Neural cell (in vitro differentiated cells): Measurements from ENCODE around the gene SH3BP5L. TPM values are rescaled to one million over a fixed set of nuclear protein-coding genes. Genes with fewer than 3 reads are reported as not detected.
A peak's percentile ranks its signal among the peaks of the same experiment; 100 is the strongest.

Experiments used
- H2AFZ ChIP-seq: fragments of 200-600, 300-800 bp; sonication (generic), shearing (Covaris generic); 2 replicates; pipeline ENCODE4 v1.6.0; 2014; ENCODE audit warnings: low read depth, mild to moderate bottlenecking, antibody characterized with exemption, low read length, moderate library complexity
- H3F3A ChIP-seq: fragments of 200-600 bp; shearing (Covaris generic); 2 replicates; pipeline ENCODE4 v1.6.1; 2016; ENCODE audit warnings: mild to moderate bottlenecking, moderate library complexity, mixed read lengths, antibody characterized with exemption, low read length; ENCODE audit not compliant: insufficient read depth, poor library complexity, severe bottlenecking
- H3K27ac ChIP-seq: fragments of 200-600, 300-800 bp; sonication (generic), shearing (Covaris generic); 2 replicates; pipeline ENCODE4 v1.5.1; 2014; ENCODE audit warnings: mild to moderate bottlenecking, low read length, moderate library complexity
- H3K27me3 ChIP-seq: fragments of 300-800, 200-600 bp; sonication (generic), shearing (Covaris generic); 2 replicates; pipeline ENCODE4 v1.6.0; 2014; ENCODE audit warnings: mild to moderate bottlenecking, low read depth, low read length, moderate library complexity; ENCODE audit not compliant: insufficient read depth
- H3K36me3 ChIP-seq: fragments of 300-800, 200-600 bp; sonication (generic), shearing (Covaris generic); 2 replicates; pipeline ENCODE4 v1.5.1; 2014; ENCODE audit warnings: mild to moderate bottlenecking, antibody characterized with exemption, low read length, moderate library complexity; ENCODE audit not compliant: insufficient read depth
- H3K4me2 ChIP-seq: fragments of 300-800, 200-600 bp; sonication (generic), shearing (Covaris generic); 2 replicates; pipeline ENCODE4 v1.6.0; 2014; ENCODE audit warnings: mild to moderate bottlenecking, low read length
- H3K4me3 ChIP-seq: fragments of 300-800, 200-600 bp; sonication (generic), shearing (Covaris generic); 2 replicates; pipeline ENCODE4 v1.5.1; 2014; ENCODE audit warnings: mild to moderate bottlenecking, low read length, moderate library complexity
- H3K79me2 ChIP-seq: fragments of 200-600 bp; shearing (Covaris generic); replicated peaks from 2 replicates; pipeline ENCODE4 v1.6.0; 2014; ENCODE audit warnings: mild to moderate bottlenecking, low read length, moderate library complexity; ENCODE audit not compliant: insufficient read depth
- H3K9ac ChIP-seq: fragments of 300-800, 200-600 bp; sonication (generic), shearing (Covaris generic); 2 replicates; pipeline ENCODE4 v1.6.1; 2016; ENCODE audit warnings: mild to moderate bottlenecking, low read length, mixed read lengths
- H3K9me2 ChIP-seq: fragments of 200-600 bp; shearing (Covaris generic); 2 replicates; pipeline ENCODE4 v1.6.1; 2016; ENCODE audit warnings: mild to moderate bottlenecking, low read length, mixed read lengths; ENCODE audit not compliant: insufficient read depth
- H3K9me3 ChIP-seq: fragments of 200-600, 300-800 bp; sonication (generic), shearing (Covaris generic); 2 replicates; pipeline ENCODE4 v1.6.1; 2016; ENCODE audit warnings: mild to moderate bottlenecking, mixed run types, low read length, moderate library complexity, mixed read lengths
- H4K20me1 ChIP-seq: fragments of 200-600 bp; shearing (Covaris generic); 2 replicates; pipeline ENCODE4 v1.6.1; 2016; ENCODE audit warnings: mild to moderate bottlenecking, mixed run types; ENCODE audit not compliant: insufficient read depth
- CTCF ChIP-seq: fragments of 450-650 bp; IDR thresholded peaks from 2 replicates; pipeline ENCODE4 v1.5.1; 2014; ENCODE audit warnings: antibody characterized with exemption, mild to moderate bottlenecking, moderate library complexity; ENCODE audit not compliant: poor library complexity, severe bottlenecking
- EP300 ChIP-seq: fragments of 450-650 bp; conservative IDR thresholded peaks from 2 replicates; pipeline ENCODE4 v1.6.1; 2014; ENCODE audit warnings: antibody characterized with exemption, mild to moderate bottlenecking, moderate library complexity; ENCODE audit not compliant: poor library complexity, severe bottlenecking
- EZH2 ChIP-seq: fragments of 200-600, 300-800 bp; shearing (Covaris generic), sonication (generic); IDR thresholded peaks from 2 replicates; pipeline ENCODE4 v1.6.1; 2014; ENCODE audit warnings: antibody characterized with exemption, low read length, borderline replicate concordance, mild to moderate bottlenecking; ENCODE audit not compliant: insufficient read depth, poor library complexity, severe bottlenecking
- MXI1 ChIP-seq: fragments of 450-650 bp; conservative IDR thresholded peaks from 2 replicates; pipeline ENCODE4 v1.6.1; 2014; ENCODE audit warnings: antibody characterized with exemption, mild to moderate bottlenecking; ENCODE audit not compliant: poor library complexity, severe bottlenecking
- POLR2AphosphoS5 ChIP-seq: IDR thresholded peaks from 2 replicates; pipeline ENCODE4 v1.6.1; 2012
- RAD21 ChIP-seq: fragments of 450-650 bp; conservative IDR thresholded peaks from 2 replicates; pipeline ENCODE4 v1.6.1; 2014; ENCODE audit warnings: antibody characterized with exemption, mild to moderate bottlenecking, moderate library complexity
- REST ChIP-seq: IDR thresholded peaks from 2 replicates; pipeline ENCODE4 v1.6.1; 2012; ENCODE audit warnings: borderline replicate concordance
- SMC3 ChIP-seq: fragments of 450-650 bp; conservative IDR thresholded peaks from 2 replicates; pipeline ENCODE4 v1.6.1; 2014; ENCODE audit warnings: antibody characterized with exemption, mild to moderate bottlenecking, moderate library complexity; ENCODE audit not compliant: poor library complexity
- polyA plus RNA-seq: library from polyadenylated mRNA; depleted of rRNA; stranded (reverse); fragments of >200 nt; gene quantifications from 2 replicates; pipeline ENCODE4 v1.2.3, GENCODE V29; 2014

SH3BP5L gene
- polyA plus RNA-seq, 1 donor from 2014 or later: 38.6 TPM

- H3K9ac ChIP-seq: no peak overlapping the region
Measured at GRCh38 chr1:248842781-248843331, 17.1 kb upstream of the SH3BP5L start.

GRCh38 chr1:248841702-248842395 is 16.1 kb upstream of the SH3BP5L start:
- TF ChIP-seq CTCF (peak; percentile 52), RAD21 (peak; percentile 47), EP300 (no peak), SMC3 (peak; percentile 42), REST (no peak), EZH2 (no peak)
- H3K9me3 ChIP-seq: no peaks in the 10 kb centered on the region
- H3K4me3 ChIP-seq: no peak overlapping the region
- H3F3A ChIP-seq: no peaks in the 10 kb centered on the region
- no peak overlapping the region for H2AFZ ChIP-seq
- peaks cover 10% of the 10 kb centered on the region for H3K79me2 ChIP-seq
- H3K27me3 ChIP-seq: no peaks in the 10 kb centered on the region
- no peaks in the 10 kb centered on the region for H4K20me1 ChIP-seq
- H3K9me2 ChIP-seq: no peaks in the 10 kb centered on the region
- no peaks in the 10 kb centered on the region for H3K36me3 ChIP-seq
- H3K4me2 ChIP-seq: no peak overlapping the region
- no peak overlapping the region for H3K27ac ChIP-seq
- no peak overlapping the region for H3K9ac ChIP-seq

More at GRCh38 chr1:248842781-248843331, 17.1 kb upstream of the SH3BP5L start:
- no peaks in the 10 kb centered on the region for H3K9me3 ChIP-seq
- TF ChIP-seq POLR2AphosphoS5 (no peak), RAD21 (no peak), MXI1 (no peak), EP300 (no peak), CTCF (no peak), EZH2 (no peak), SMC3 (no peak)
- H3K4me3 ChIP-seq: no peak overlapping the region
- H3K27ac ChIP-seq: no peak overlapping the region
- peaks cover 10% of the 10 kb centered on the region for H3K79me2 ChIP-seq
- no peak overlapping the region for H2AFZ ChIP-seq
- no peak overlapping the region for H3K4me2 ChIP-seq
- no peaks in the 10 kb centered on the region for H3K9me2 ChIP-seq
- H3F3A ChIP-seq: no peaks in the 10 kb centered on the region
- no peaks in the 10 kb centered on the region for H3K27me3 ChIP-seq
- no peaks in the 10 kb centered on the region for H3K36me3 ChIP-seq
- H4K20me1 ChIP-seq: no peaks in the 10 kb centered on the region
